Ishikawa (cell line): Measurements from ENCODE around the gene WDR59.

ENCODE experiments used
- RAD21 ChIP-seq: IDR thresholded peaks from 2 replicates; pipeline ENCODE4 v1.6.1; 2012; ENCODE audit warnings: low read depth
- TEAD4 ChIP-seq: IDR thresholded peaks from 2 replicates; pipeline ENCODE4 v1.6.1; 2012
- TF ChIP-seq, protein P1 (sequence below): IDR thresholded peaks from 2 replicates; pipeline ENCODE4 v1.6.1; 2012; ENCODE audit warnings: low read depth, mild to moderate bottlenecking
- TF ChIP-seq, protein P2 (sequence below): IDR thresholded peaks from 2 replicates; pipeline ENCODE4 v1.6.1; 2012

DNA sequence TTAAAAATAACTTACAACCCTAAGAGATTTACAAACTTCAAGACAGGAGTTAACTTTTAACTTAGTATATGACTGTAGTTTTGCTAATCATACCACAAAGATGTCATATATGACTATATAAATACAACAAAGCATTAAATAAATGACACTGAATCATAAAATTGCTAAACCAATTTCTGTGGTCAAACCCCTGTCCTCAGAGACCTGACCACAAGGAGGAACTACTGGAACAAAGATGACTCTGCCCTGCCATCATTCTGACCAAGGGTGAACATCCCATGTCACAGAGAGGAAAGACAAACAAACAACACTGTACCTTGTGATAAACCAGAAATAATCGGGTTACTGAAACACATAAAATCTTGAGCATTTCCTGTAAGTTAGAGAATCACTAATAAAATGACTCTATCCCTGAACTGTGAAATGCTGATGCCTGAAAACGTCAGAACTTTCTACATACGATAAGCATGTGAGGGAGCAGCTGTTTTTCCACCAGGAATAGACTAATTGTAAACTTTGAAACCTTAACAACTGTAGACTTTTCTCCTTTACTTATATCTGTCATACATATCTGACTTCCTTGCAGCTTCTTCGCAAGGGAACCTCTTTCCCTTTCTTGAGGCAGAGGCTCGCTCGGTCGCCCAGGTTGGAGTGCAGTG, 47.9 kb downstream of the WDR59 start:
- TF ChIP-seq, protein P1, sequence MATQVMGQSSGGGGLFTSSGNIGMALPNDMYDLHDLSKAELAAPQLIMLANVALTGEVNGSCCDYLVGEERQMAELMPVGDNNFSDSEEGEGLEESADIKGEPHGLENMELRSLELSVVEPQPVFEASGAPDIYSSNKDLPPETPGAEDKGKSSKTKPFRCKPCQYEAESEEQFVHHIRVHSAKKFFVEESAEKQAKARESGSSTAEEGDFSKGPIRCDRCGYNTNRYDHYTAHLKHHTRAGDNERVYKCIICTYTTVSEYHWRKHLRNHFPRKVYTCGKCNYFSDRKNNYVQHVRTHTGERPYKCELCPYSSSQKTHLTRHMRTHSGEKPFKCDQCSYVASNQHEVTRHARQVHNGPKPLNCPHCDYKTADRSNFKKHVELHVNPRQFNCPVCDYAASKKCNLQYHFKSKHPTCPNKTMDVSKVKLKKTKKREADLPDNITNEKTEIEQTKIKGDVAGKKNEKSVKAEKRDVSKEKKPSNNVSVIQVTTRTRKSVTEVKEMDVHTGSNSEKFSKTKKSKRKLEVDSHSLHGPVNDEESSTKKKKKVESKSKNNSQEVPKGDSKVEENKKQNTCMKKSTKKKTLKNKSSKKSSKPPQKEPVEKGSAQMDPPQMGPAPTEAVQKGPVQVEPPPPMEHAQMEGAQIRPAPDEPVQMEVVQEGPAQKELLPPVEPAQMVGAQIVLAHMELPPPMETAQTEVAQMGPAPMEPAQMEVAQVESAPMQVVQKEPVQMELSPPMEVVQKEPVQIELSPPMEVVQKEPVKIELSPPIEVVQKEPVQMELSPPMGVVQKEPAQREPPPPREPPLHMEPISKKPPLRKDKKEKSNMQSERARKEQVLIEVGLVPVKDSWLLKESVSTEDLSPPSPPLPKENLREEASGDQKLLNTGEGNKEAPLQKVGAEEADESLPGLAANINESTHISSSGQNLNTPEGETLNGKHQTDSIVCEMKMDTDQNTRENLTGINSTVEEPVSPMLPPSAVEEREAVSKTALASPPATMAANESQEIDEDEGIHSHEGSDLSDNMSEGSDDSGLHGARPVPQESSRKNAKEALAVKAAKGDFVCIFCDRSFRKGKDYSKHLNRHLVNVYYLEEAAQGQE, result no peak
- TF ChIP-seq, protein P2, sequence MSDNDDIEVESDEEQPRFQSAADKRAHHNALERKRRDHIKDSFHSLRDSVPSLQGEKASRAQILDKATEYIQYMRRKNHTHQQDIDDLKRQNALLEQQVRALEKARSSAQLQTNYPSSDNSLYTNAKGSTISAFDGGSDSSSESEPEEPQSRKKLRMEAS, result no peak
- TF ChIP-seq RAD21, result no peak
- no peak for TF ChIP-seq TEAD4
